ENCODE measurements around the gene LRFN4. TPM values are rescaled to one million over a fixed set of nuclear protein-coding genes. Genes with fewer than 3 reads are reported as not detected.
A peak's percentile ranks its signal among the peaks of the same experiment; 100 is the strongest.

Gene LRFN4
- total RNA-seq, 6 experiments from 2014 or later = 0.48 to 4.7 (median 1.1) TPM

- Histone ChIP-seq H3K36me3 (peaks cover 0 to 7% (median 0%) of the 10 kb centered on the region in 4 donors), H3K27ac (no peak overlapping the region), H3K27me3 (no peaks in the 10 kb centered on the region), H3K4me1 (peaks cover 0 to 69% (median 27%) of the 10 kb centered on the region in 4 donors), H3K9me3 (no peaks in the 10 kb centered on the region), H3K4me3 (no peak overlapping the region)
- DNase-seq = no peak
- WGBS (ENCODE audit: insufficient coverage, low coverage, low lambda C conversion rate, missing lambda C conversion rate) = 78% methylated on average over 2 of the region's 4 CpGs
- ATAC-seq = no peak
- TF ChIP-seq, protein P1, sequence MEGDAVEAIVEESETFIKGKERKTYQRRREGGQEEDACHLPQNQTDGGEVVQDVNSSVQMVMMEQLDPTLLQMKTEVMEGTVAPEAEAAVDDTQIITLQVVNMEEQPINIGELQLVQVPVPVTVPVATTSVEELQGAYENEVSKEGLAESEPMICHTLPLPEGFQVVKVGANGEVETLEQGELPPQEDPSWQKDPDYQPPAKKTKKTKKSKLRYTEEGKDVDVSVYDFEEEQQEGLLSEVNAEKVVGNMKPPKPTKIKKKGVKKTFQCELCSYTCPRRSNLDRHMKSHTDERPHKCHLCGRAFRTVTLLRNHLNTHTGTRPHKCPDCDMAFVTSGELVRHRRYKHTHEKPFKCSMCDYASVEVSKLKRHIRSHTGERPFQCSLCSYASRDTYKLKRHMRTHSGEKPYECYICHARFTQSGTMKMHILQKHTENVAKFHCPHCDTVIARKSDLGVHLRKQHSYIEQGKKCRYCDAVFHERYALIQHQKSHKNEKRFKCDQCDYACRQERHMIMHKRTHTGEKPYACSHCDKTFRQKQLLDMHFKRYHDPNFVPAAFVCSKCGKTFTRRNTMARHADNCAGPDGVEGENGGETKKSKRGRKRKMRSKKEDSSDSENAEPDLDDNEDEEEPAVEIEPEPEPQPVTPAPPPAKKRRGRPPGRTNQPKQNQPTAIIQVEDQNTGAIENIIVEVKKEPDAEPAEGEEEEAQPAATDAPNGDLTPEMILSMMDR (IDR thresholded peaks at IDR 0.05) = no peak
- no peak for TF ChIP-seq POLR2A (IDR thresholded peaks at IDR 0.05)
- intact Hi-C loops (cut with DNase I) = no loop called here
Measured at GRCh38 chr11:66885469-66885868, 28.6 kb downstream of the LRFN4 start.

DNA sequence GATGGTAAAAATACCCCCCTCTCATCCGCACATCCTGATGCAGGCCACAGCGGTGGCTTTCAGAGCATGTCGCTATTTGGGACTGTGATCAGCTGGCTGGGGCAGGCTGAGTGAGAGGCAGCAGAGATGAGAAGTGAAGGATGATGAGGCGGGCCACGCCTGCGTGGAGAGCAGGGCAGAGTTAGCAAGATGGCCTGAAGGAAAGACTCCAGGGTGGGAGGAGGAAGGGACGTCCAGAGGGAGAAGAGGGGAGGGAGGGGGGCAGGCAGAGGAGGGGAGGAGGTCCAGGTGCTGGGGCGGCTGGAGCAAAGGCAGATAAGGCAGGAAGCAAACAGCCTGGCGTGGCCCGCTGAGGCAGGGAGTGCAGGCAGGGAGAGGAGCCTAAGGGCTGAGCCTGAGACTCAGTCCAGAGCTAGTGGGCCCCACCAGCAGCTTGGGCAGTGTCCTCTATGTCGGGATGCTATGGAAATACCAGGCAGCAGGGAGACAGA lies 29.1 kb downstream of the LRFN4 start:
- H3K4me3 ChIP-seq = no peak overlapping the region
- H3K27me3 ChIP-seq = no peaks in the 10 kb centered on the region
- DNase-seq (no peak), ATAC-seq (no peak)
- peaks cover 0 to 7% (median 0%) of the 10 kb centered on the region in 4 donors for H3K36me3 ChIP-seq
- intact Hi-C loops (cut with DNase I) = no loop called here
- 78% methylated on average over 8 of the region's 11 CpGs for WGBS (ENCODE audit: insufficient coverage, low coverage, low lambda C conversion rate, missing lambda C conversion rate)
- H3K9me3 ChIP-seq = no peaks in the 10 kb centered on the region
- TF ChIP-seq POLR2A (IDR thresholded peaks at IDR 0.05) = no peak
- TF ChIP-seq, protein P1 (IDR thresholded peaks at IDR 0.05) = no peak
- H3K4me1 ChIP-seq = peaks cover 0 to 64% (median 24%) of the 10 kb centered on the region in 4 donors
- no peak overlapping the region for H3K27ac ChIP-seq

DNA sequence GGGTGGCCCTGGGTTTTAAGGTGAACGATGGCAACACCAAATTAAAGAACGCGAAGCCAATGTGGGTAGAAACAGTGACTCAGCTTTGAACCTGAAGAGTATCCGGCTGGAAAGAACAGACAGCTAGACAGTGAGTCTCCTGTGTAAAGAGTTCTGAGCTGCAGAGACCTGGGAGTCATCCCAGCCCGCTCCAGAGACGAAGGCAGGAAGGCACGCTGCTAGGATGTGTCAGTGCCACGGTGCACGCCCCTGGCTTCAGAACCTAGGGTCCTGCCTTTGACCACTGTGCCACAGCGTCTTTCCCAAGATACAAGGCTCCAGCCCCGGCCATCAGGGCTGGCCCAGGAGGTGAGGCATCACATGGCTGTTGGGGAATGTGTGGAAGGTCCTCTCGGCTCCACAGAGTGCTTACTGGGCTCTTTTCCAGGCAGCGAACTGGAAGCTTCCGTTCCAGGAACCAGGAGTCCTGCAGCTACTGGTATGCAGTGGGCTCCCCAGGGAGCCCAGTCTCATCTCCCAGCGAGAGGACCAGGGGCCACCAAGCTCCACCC lies 29.9 kb downstream of the LRFN4 start:
- intact Hi-C loops (cut with DNase I) = no loop called here
- WGBS (ENCODE audit: insufficient coverage, low coverage, low lambda C conversion rate, missing lambda C conversion rate) = 57% methylated on average over 4 of the region's 15 CpGs
- Histone ChIP-seq H3K27ac (peak overlapping the region in 1 of 3 donors; percentile 15), H3K4me3 (no peak overlapping the region), H3K36me3 (peaks cover 0 to 7% (median 0%) of the 10 kb centered on the region in 4 donors), H3K4me1 (peaks cover 0 to 58% (median 21%) of the 10 kb centered on the region in 4 donors), H3K9me3 (no peaks in the 10 kb centered on the region), H3K27me3 (no peaks in the 10 kb centered on the region)
- TF ChIP-seq, protein P1 (IDR thresholded peaks at IDR 0.05) = no peak
- TF ChIP-seq POLR2A (IDR thresholded peaks at IDR 0.05) = no peak
- DNase-seq (no peak), ATAC-seq (peak; percentile 12 to 29 (median 24))

- TF ChIP-seq POLR2A (IDR thresholded peaks at IDR 0.05) = no peak
- TF ChIP-seq, protein P1 (IDR thresholded peaks at IDR 0.05) = no peak
Measured at GRCh38 chr11:66887526-66887925, 30.7 kb downstream of the LRFN4 start.

More at GRCh38 chr11:66887526-66887925, 30.7 kb downstream of the LRFN4 start:
- ATAC-seq (no peak), DNase-seq (no peak)
- no peak overlapping the region for H3K4me3 ChIP-seq
- H3K27me3 ChIP-seq = no peaks in the 10 kb centered on the region
- no peak overlapping the region for H3K27ac ChIP-seq
- peaks cover 0 to 58% (median 23%) of the 10 kb centered on the region in 4 donors for H3K4me1 ChIP-seq
- intact Hi-C loops (cut with DNase I) = no loop called here
- peaks cover 0 to 7% (median 0%) of the 10 kb centered on the region in 4 donors for H3K36me3 ChIP-seq
- 62% methylated on average over 10 of the region's 11 CpGs for WGBS (ENCODE audit: insufficient coverage, low coverage, low lambda C conversion rate, missing lambda C conversion rate)
- no peaks in the 10 kb centered on the region for H3K9me3 ChIP-seq
